OCI-LY7 (cell line): ENCODE measurements around the gene GPR156. TPM values are rescaled to one million over a fixed set of nuclear protein-coding genes. Genes with fewer than 3 reads are reported as not detected.

ENCODE experiments used
- BruUV-seq: library from RNA; stranded (reverse); fragments of 400-500 nt; replicated peaks from 2 replicates; lab custom pipeline; 2021; lab: Mats Ljungman, UMichigan
- CTCF ChIA-PET: fragments of 300-600 bp; sonication (Branson Sonifier 250); formaldehyde crosslinking; loops from one replicate; lab custom pipeline; 2022; ENCODE audit warnings: antibody characterized with exemption; ENCODE audit not compliant: unreplicated experiment; lab: Charles Lee
- POLR2A ChIA-PET: fragments of 300-600 bp; sonication (Branson Sonifier 250); formaldehyde crosslinking; loops from one replicate; lab custom pipeline; 2022; ENCODE audit warnings: antibody characterized with exemption; lab: Charles Lee
- DNase-seq: peaks from one replicate; pipeline ENCODE4 v3.0.0-alpha.2; 2015; ENCODE audit warnings: low spot score
- H2AFZ ChIP-seq: fragments of 200-600 bp; sonication (generic), shearing (Covaris generic); 2 replicates; pipeline ENCODE4 v1.6.1; 2014; ENCODE audit warnings: mild to moderate bottlenecking, antibody characterized with exemption, low read length, moderate library complexity
- H3K27ac ChIP-seq: fragments of 200-600 bp; sonication (generic); 2 replicates; pipeline ENCODE4 v1.5.1; 2014; ENCODE audit warnings: mixed run types, low read depth, mild to moderate bottlenecking, moderate library complexity, low read length, inconsistent platforms; ENCODE audit not compliant: poor library complexity, severe bottlenecking
- H3K36me3 ChIP-seq: fragments of 200-600 bp; sonication (generic); 2 replicates; pipeline ENCODE4 v1.6.1; 2014; ENCODE audit warnings: mild to moderate bottlenecking, antibody characterized with exemption, low read length, moderate library complexity, mixed read lengths; ENCODE audit not compliant: insufficient read depth
- H3K4me1 ChIP-seq: fragments of 200-600 bp; sonication (generic); 2 replicates; pipeline ENCODE4 v1.5.1; 2014; ENCODE audit warnings: mild to moderate bottlenecking, low read length; ENCODE audit not compliant: insufficient read depth, poor library complexity, severe bottlenecking
- H3K4me2 ChIP-seq: fragments of 200-600 bp; sonication (generic); 2 replicates; pipeline ENCODE4 v1.6.1; 2014; ENCODE audit warnings: mild to moderate bottlenecking, low read length
- H3K4me3 ChIP-seq: fragments of 200-600 bp; sonication (generic); 2 replicates; pipeline ENCODE4 v1.5.1; 2014; ENCODE audit warnings: mild to moderate bottlenecking, low read depth, low read length; ENCODE audit not compliant: poor library complexity, severe bottlenecking
- H3K79me2 ChIP-seq: fragments of 200-600 bp; sonication (generic); 2 replicates; pipeline ENCODE4 v1.6.1; 2016; ENCODE audit warnings: low read depth, mild to moderate bottlenecking, low read length, moderate library complexity, mixed read lengths; ENCODE audit not compliant: insufficient read depth
- H3K9me2 ChIP-seq: fragments of 200-600 bp; sonication (generic); 2 replicates; pipeline ENCODE4 v1.6.1; 2016; ENCODE audit warnings: mild to moderate bottlenecking, low read length, mixed read lengths; ENCODE audit not compliant: insufficient read depth
- H3K9me3 ChIP-seq: fragments of 200-600 bp; sonication (generic); 2 replicates; pipeline ENCODE4 v1.6.1; 2014; ENCODE audit warnings: mild to moderate bottlenecking, mixed run types, low read length, mixed read lengths
- H4K20me1 ChIP-seq: fragments of 200-600 bp; sonication (generic); 2 replicates; pipeline ENCODE4 v1.6.1; 2014; ENCODE audit warnings: mild to moderate bottlenecking, antibody characterized with exemption, low read length, moderate library complexity, mixed read lengths; ENCODE audit not compliant: insufficient read depth
- CTCF ChIP-seq: fragments of 200-600 bp; sonication (generic); conservative IDR thresholded peaks from 2 replicates; pipeline ENCODE4 v1.5.1; 2014; ENCODE audit warnings: mild to moderate bottlenecking, antibody characterized with exemption, low read length, moderate library complexity, mixed read lengths
- EZH2phosphoT487 ChIP-seq: fragments of 200-600 bp; sonication (generic); IDR thresholded peaks from 2 replicates; pipeline ENCODE4 v1.6.1; 2018; ENCODE audit warnings: low read depth, borderline replicate concordance, mild to moderate bottlenecking, mixed run types, antibody characterized with exemption, low read length, moderate library complexity, mixed read lengths
- intact Hi-C: fragments of 100-400 bp; cut with micrococcal nuclease; formaldehyde crosslinking; loops from one replicate; pipeline ENCODE4 v1.10.0; 2022; ENCODE audit not compliant: unreplicated experiment
- total RNA-seq, 2 experiments: library from RNA; depleted of rRNA in 1 of 2; stranded (reverse); fragments of >200 nt in 1 of 2; shearing (Covaris generic) in 1 of 2; gene quantifications; 2 replicates each; pipeline ENCODE4 v1.2.3, GENCODE V29; 2014 to 2022

GPR156 gene
- total RNA-seq, 2 experiments from 2014 or later: 0.03 to 0.13 TPM

DNA sequence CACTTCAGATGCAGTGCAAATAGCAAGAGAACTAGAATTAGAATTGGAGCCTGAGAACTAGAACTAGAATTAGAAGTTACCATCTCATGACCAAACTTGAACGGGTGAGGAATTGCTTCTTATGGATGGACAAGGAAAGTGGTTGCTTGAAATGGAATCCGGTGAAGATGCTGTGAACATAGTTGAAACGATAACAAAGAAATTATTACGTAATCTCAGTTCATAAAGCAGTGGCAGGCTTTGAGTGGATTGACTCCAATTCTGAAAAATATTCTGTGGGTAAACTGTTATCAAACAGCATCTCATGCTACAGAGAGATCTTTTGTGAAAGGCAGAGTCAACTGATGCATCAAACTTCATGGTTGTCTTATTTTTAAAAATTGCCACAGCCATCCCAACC is 142.8 kb downstream of the GPR156 start:
- H3K9me2 ChIP-seq: no peaks in the 10 kb centered on the region
- TF ChIP-seq EZH2phosphoT487 (no peak), CTCF (no peak)
- H3K36me3 ChIP-seq: no peaks in the 10 kb centered on the region
- no peak overlapping the region for H3K4me2 ChIP-seq
- H3K79me2 ChIP-seq: no peaks in the 10 kb centered on the region
- intact Hi-C loops: no loop called here
- no peaks in the 10 kb centered on the region for H4K20me1 ChIP-seq
- DNase-seq: no peak
- ChIA-PET POLR2A (no interaction called here), CTCF (no interaction called here)
- H3K9me3 ChIP-seq: no peaks in the 10 kb centered on the region
- no peak overlapping the region for H3K4me3 ChIP-seq
- H2AFZ ChIP-seq: no peak overlapping the region
- H3K4me1 ChIP-seq: no peaks in the 10 kb centered on the region
- no peak overlapping the region for H3K27ac ChIP-seq
- BruUV-seq: no TSS peak

DNA sequence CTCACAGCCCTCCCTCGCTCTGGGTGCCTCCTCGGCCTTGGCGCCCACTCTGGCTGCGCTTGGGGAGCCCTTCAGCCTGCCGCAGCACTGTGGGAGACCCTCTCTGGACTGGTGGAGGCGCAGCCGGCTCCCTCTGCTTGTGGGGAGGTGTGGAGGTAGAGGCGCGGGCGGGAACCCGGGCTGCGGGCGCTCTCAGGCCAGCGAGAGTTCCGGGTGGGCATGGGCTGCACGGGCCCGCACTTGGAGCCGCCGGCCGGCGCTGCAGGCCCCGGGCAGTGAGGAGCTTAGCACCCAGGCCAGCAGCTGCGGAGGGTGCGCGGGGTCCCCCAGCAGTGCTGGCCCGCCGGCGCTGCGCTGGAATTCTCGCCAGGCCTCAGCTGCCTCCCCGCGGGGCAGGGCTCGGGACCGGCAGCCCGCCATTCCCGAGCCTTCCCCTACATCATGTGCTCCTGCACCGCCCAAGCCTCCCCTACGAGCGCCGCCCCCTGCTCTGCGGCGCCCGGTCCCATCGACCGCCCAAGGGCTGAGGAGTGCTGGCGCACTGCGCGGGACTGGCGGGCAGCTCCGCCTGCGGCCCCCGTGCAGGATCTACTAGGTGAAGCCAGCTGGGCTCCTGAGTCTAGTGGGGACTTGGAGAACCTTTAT is 144.8 kb downstream of the GPR156 start:
- H3K36me3 ChIP-seq: no peaks in the 10 kb centered on the region
- no peaks in the 10 kb centered on the region for H3K9me3 ChIP-seq
- H3K27ac ChIP-seq: no peak overlapping the region
- no peaks in the 10 kb centered on the region for H3K79me2 ChIP-seq
- no peaks in the 10 kb centered on the region for H3K9me2 ChIP-seq
- TF ChIP-seq EZH2phosphoT487 (no peak), CTCF (no peak)
- ChIA-PET POLR2A (interaction anchor here (1.1 to 1.2 kb wide), 2 partner anchors 7 to 14 kb away, joined by 3 to 4 read pairs; no protein-coding TSS in a partner anchor), CTCF (no interaction called here)
- BruUV-seq: no TSS peak
- DNase-seq: no peak
- intact Hi-C loops: no loop called here
- H3K4me3 ChIP-seq: no peak overlapping the region
- no peaks in the 10 kb centered on the region for H4K20me1 ChIP-seq
- H3K4me2 ChIP-seq: no peak overlapping the region
- no peak overlapping the region for H2AFZ ChIP-seq
- H3K4me1 ChIP-seq: no peaks in the 10 kb centered on the region

- no peak overlapping the region for H2AFZ ChIP-seq
- no peaks in the 10 kb centered on the region for H4K20me1 ChIP-seq
- H3K4me1 ChIP-seq: no peaks in the 10 kb centered on the region
- no peak for DNase-seq
- ChIA-PET POLR2A (interaction anchor here (0.7 to 1.1 kb wide), 2 partner anchors 9 to 128 kb away, joined by 3 to 4 read pairs; no protein-coding TSS in a partner anchor), CTCF (no interaction called here)
- no peak overlapping the region for H3K27ac ChIP-seq
- no peak overlapping the region for H3K4me3 ChIP-seq
- no peaks in the 10 kb centered on the region for H3K9me3 ChIP-seq
- BruUV-seq: no TSS peak
- H3K4me2 ChIP-seq: no peak overlapping the region
- H3K9me2 ChIP-seq: no peaks in the 10 kb centered on the region
- intact Hi-C loops: no loop called here
- no peaks in the 10 kb centered on the region for H3K36me3 ChIP-seq
- H3K79me2 ChIP-seq: no peaks in the 10 kb centered on the region
- no peak for TF ChIP-seq CTCF
- TF ChIP-seq EZH2phosphoT487: no peak
Observed at GRCh38 chr3:120139140-120139539, 145.9 kb downstream of the GPR156 start.
